Fibroblast of upper back skin (primary cell): ENCODE data around the gene TMEM161A.
A peak's percentile ranks its signal among the peaks of the same experiment; 100 is the strongest.
"Not testable (repeated sequence)": the region's sequence is repeated elsewhere in the genome, so short reads cannot be mapped to it uniquely, and the experiment has no call there.

ENCODE experiments used
- DNase-seq: peaks from one replicate; pipeline ENCODE4 v3.0.0-alpha.2; 2013

TMEM161A gene

GRCh38 chr19:19138109-19138981 lies at the start of gene TMEM161A:
Gene TMEM161A, minus strand, starts transcription at chr19:19138478. Its CDS starts 50 bp downstream, at chr19:19138428.
- DNase-seq = peak; percentile 99

GRCh38 chr19:19186742-19187141 lies 48.5 kb upstream of the TMEM161A start:
- no peak for DNase-seq

DNA sequence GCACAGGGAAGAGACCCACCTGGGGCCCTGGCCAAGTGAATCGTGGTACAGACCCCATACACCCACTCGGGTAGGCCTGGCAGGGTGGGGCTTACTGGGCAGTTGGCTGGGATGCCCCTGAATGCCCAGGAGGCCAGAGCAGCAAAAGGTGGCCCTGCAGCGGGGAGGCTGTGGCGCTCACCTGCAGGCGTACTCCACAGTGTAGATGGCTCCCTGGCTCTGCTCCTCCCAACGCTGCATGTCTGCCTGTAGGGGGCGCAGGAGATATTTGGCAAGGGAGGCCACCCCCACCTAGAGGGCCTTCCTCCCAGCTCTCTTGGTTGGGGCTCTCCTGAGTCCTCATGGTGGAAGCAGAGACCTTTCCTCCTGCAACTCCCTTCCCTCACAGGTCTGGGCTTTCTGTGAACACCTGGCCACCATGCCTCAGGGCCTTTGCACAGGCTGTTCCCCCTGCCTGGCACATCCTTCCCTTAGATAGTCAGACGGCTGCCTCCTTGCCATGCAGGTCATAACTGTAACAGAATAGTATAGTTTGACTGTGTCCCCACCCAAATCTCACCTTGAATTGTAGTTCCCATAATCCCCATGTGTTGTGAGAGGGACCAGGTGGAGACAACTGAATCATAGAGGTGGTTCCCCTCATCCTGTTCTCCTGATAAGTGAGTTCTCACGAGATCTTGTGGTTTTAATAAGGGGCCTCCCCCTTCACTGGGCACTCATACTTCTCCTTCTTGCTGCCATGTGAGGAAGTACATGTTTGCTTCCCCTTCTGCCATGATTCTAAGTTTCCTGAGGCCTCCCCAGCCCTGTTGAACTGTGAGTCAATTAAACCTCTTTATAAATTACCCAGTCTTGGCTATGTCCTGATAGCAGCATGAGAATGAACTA lies 47.8 kb upstream of the TMEM161A start:
- DNase-seq = peak; percentile 23

DNA sequence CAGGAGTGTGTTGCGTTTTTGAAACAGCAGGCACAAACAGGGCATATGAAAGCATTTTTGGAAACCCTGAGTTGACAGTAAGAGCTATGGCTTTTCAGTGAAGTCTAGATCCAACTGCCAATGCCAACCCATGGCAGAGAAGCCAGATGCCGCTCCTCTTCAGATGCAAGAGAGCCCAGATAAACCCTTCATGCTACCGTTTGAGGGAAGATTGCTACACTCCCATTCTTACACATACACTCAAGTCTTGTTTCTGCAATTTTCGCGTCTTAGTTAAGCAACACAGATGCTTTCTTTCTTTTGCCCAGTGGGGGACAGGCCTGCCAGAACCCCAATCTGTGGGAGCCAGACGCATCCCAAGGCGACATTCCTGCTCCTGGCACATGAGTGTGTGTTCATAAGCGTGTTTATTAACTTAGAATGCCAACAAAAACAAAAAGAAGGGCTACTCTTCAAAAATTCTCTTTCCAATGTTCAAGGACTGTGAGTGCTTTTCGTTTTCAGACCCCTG lies 43.3 kb upstream of the TMEM161A start:
- DNase-seq = no peak

- DNase-seq = no peak
These were observed 41.5 kb upstream of the TMEM161A start for GRCh38 chr19:19179548-19180441.

DNA sequence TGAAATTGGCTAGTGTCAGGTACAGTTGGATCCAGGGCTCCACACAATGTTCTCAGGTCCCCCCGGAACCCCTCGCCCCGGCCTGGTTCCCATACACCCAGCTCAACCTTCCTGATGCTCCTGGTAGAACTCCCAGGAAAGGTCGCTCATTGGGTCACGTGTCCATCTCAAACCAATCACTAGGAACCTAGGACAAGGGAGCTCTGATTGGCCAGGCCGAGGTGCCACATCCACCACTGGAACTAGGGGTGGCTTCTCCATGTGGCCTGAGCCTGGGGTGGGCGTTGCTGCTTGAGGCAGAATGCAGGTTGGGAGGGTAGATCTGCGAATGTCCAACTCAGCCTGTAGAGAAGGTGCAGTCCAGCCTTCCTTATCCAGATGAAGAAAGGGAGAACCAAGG lies 38.7 kb upstream of the TMEM161A start:
- no peak for DNase-seq

DNA sequence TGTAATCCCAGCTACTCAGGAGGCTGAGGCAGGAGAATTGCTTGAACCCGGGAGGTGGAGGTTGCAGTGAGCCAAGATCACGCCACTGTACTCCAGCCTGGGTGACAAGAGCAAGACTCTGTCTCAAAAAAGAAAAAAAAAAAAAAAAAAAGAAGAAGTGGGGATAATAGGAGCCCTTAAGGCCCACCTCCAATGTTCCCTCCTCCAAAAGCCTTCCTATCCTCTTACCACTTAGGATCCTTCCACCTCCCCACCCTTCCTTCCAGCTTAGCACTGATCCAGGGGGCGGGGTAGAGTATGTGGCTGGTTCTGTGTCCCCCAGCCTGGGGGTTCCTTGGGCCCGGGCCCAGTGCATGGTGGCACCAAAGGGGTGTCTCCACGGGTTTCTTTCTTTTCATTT lies 35.0 kb upstream of the TMEM161A start:
- not testable (repeated sequence) for DNase-seq

DNA sequence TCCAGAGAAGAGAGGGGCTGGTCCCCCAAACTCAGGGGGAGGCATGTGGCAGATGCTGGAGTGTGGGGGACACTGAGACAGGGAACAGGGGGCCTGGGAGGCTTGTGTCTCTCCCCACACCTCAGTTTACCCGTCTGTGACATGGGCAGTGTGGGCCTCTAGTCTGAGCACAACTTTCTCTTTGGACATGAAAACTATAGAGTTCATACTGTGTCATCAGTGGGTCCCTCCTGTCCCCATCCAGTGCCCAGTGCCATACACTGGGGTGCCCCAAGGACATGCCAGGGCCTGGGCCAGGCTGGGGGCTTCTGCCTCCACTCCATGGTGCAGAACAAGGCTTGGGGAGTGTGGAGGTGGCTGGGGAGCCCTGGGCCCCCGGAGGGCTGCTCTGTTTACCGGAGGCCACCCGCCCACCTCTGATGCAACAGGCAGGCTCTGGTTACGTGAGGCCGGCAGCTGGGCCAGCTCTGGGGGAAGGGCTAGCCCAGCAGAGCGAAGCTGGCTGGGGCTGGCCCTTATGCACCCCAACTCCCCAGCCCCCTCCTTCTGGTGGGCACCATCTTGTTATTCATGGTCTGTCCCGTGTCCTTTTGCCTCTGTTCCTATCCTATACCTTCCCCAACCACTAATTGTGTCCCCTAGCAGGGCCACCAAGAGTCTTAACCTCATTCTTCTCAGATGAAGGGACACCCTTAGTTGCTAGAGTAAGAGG lies 33.7 kb upstream of the TMEM161A start:
- DNase-seq = peak; percentile 79

GRCh38 chr19:19170873-19171672 lies 32.8 kb upstream of the TMEM161A start:
- DNase-seq = peak; percentile 54

GRCh38 chr19:19170053-19170872 lies 32.0 kb upstream of the TMEM161A start, which contains the start of gene MEF2B:
Gene MEF2B, minus strand, starts transcription at chr19:19170263. Its CDS starts 19,528 bp downstream, at chr19:19150735.
- peak; percentile 56 for DNase-seq

GRCh38 chr19:19169236-19170052 lies 31.2 kb upstream of the TMEM161A start:
- DNase-seq = no peak

DNA sequence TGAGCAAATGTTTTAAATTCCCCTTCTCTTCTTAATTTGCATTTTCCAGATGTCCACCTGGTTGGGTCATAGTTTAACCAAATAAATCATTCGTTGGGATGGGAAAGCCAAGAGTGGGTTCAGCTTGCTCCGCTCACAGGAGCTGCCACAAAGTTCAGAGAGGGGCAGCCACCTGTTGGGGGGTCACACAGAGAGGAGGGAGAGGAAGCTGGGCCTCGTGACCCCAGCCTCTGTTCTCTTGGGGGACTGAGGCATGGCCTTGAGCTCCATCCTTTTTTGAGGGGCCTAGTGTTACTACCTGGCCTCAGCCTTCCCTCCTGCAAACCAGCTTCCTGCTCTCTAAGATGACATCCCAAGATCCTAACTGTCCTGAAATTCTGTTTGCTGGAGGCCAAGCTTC lies 29.3 kb upstream of the TMEM161A start:
- DNase-seq = no peak

DNA sequence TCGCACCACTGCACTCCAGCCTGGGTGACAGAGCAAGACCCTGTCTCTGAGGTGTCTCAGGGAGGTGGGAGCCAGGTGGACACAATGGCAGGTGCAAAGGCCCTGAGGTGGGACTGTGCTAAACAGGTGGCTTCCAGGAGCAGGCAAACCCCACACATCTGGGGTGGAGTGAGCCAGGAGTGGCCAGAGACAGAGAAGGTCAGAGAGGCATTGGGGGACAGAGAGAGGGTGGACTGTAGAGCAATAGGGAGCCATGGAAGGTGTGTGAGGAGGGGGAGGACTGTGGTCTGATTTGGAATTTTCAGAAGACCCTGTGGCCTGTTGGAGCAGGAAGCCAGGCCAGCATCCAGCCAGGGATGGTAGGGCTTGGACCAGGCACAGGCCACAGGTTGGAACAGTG lies 27.1 kb upstream of the TMEM161A start:
- no peak for DNase-seq

DNA sequence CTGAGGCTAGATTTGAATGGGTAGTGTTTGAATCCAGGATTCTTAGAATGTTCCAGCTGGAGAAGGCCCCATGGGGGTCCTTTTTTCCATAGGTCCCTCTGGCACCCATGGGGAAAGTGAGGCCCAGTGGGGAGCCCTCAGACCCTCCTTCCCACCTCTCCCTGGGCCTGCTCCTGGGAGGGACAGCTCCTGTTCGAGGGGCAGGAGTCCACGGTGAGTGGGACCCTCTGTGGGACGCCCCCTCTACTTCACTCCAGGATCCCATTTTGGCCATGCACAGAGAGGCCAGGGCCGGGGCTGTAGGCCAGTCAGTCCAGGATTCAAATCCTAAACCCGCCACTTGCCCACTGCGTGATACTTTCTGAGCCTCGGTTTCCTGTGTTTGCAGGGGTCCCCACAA lies 24.2 kb upstream of the TMEM161A start:
- no peak for DNase-seq

GRCh38 chr19:19160461-19161035 lies 22.3 kb upstream of the TMEM161A start:
- no peak for DNase-seq

DNA sequence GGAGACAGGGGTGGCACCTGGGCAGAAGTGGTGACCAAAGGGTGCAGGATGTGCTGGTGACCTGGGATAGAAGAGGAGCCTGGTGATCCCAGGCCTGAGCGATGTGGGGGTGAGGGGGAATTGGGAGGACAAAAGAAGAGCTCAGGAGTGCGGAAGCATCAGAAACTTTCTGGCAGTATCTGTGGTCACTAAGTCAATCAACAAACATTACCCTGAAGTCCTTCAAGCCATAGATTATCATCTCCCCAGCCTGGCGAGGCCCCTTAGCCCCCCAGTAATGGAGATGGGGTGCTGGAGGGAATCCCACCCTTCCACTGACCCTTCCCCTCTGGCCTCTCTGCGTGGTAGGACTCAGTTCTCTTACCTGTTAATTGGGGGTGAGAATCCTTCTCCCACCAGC lies 21.3 kb upstream of the TMEM161A start:
- no peak for DNase-seq

DNA sequence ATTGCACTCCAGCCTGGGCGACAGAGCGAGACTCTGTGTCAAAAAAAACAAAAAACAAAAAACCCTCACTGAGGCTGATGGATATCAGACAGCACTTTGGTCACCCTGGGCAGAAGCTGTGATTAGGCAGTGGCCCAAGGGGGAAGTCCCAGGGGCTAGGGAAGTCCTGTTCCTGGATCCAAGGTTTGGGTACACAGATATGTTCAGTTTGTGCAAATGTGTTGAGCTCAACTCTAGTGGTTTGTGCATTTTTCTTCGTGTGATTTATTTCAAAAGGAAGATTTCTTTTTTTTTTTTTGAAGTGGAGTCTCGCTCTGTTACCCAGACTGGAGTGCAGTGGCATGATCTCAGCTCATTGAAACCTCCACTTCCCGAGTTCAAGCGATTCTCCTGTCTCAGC lies 19.5 kb upstream of the TMEM161A start:
- DNase-seq = no peak

- no peak for DNase-seq
These were observed 17.4 kb upstream of the TMEM161A start for GRCh38 chr19:19155495-19156219.
